NOMO-1 treated with dmso at 0.1 percent for 144 hours (cell line): ENCODE data around the gene CBX7.

Experiments used
- DNase-seq: peaks from one replicate; lab custom pipeline; 2025; ENCODE audit not compliant: unreplicated experiment; lab: John Stamatoyannopoulos, UW

The CBX7 gene

DNA sequence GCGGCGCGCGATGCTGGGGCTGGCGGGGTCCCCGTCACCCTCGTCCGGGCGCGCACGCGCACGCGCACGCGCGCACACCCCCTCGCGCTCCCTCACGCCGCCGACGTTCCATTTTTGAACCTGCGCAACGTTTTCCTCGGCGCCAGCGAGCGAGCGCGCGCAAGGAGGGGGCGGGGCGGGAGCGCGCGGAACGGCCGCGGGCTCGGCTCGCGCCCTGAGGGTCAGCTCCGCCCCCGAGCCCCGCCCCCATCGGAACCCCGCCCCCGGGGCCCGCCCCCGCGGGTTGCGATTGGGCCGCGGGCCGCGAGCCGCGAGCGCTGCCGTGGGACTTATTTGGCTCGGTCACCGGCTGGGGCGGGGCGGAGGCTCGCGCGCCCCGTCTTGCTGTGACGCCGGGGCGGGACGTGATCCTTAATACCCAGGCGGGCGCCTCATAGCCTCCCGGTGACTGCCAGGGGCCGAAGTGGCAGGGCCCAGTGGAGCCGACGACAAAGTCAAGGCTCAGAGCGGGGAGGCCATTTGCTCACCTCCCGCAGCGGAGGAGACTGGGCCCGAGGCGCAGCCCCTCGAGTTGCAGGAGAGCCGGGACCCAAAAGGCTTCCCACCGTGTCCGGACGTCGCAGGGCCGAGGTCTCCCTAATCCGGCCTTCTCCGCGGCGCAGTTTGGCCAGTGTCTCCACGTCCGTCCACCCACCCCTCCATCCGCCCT, at the start of gene CBX7:
Gene CBX7, minus strand, starts transcription at position 170 of the 709 bp plus-strand sequence. CDS start 236 bp downstream, outside the sequence.
- DNase-seq, result peak; percentile 66

- DNase-seq, result no peak
These were observed 45.1 kb upstream of the CBX7 start for GRCh38 chr22:39197578-39197977.

- DNase-seq, result no peak
These were observed 41.6 kb upstream of the CBX7 start for GRCh38 chr22:39194098-39194497.

DNA sequence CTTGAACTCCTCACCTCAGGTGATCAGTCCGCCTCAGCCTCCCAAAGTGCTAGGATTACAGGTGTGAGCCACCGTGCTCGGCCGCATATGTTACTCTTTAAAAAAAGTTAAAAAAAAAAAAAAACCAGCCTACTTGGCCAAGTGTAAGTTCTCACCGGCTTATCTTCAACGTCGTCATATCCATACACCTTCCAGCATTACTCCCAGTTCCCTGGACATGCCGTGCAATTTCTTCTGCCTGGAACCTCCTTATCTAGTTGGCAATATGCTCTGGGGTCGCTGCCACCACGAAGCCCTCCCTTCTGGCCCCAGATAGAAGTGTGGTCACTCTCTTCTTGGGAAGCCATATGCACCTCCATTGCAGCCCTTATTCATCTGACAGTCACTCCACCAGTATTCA, 36.3 kb upstream of the CBX7 start:
- no peak for DNase-seq

GRCh38 chr22:39185601-39186012, 33.1 kb upstream of the CBX7 start:
- no peak for DNase-seq

DNA sequence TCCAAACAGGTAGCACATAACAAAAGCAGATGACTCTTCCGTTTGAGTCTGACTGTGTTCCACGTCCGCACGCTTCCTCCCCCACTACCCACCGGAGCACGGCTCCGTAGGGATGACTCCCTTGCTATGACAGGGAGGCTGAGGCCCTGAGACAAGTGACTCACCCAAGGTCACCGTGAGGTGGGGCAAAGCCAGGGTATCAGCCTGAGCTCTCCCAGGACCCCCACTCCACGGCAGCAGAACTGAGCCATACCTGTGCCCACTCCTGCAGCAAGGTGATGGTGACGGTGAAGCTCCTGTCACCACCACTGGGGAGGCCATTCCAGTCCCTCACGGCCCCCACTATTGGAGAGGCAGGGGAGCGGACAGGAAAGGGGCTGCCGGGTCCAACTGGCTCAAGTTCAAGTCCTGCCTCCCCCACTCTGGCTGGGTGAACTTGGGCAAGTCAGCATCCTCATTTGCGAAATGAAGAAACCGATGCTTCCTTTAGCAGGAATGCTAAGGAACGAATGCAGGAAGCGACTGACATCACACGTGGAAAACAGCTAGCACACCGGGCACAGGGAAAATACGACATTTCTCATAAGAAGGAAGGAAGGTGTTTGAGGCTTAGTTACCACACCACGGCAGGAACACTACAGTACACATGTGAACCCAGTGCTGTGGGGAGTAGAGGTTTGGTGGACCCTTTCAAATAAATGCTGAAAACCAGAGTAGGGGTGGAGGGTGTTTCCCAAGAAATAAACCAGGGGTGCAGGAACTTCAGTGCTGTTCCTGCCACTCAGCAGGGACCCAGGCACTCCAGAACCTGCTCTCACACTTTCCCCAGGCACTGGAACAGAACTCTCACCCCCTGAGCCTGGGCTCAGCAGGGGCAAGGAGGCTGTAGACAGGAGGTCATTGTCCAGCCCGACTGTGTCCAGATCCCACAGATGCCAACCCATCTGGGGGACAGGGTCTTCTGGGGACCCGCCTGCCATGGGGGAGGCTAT, 32.4 kb upstream of the CBX7 start:
- no peak for DNase-seq

- no peak for DNase-seq
These were observed 31.6 kb upstream of the CBX7 start for GRCh38 chr22:39183991-39184585.

GRCh38 chr22:39182478-39183030, 30.1 kb upstream of the CBX7 start:
- no peak for DNase-seq

DNA sequence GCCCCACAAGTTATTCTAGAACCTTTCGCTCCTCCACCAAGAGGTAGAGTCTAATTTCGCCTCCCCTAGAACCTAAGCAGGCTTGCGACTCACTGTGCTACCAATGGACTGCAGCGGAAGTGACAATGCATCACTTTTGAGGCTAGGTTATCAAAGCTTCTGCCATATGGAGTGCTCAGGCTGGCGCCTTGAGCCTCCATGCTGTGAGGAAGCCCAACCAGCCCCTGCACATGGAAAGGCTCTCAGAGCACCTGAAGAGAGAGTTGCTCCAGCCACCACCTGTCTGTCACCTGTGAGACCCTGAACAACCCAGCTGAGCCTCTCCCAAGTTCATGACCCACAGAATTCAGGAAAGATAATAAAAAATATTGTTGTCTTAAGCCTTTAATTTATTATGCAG, 29.3 kb upstream of the CBX7 start:
- no peak for DNase-seq

GRCh38 chr22:39181356-39181755, 28.9 kb upstream of the CBX7 start:
- DNase-seq, result no peak

GRCh38 chr22:39179841-39180335, 27.4 kb upstream of the CBX7 start:
- no peak for DNase-seq

DNA sequence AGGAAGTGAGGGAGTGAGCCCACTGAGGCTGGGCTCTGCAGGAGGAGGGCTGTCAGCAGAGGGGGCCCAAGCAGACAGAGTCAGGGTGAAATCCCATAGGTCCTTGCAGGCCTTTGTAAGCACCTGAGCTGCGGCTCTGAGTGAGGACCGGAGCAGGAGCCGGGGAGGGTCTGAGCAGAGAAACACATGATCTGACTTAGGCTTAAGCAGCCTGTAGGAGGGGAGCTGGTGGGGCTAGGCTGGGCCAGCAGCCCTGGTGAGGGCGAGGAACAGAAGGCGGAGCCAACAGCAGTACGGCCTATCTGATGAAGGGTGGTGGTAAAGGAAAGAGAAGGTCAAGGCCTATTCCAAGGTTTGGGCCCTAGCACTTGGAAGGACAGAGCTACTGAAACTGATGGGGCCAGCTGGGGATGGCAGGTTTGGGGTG, 26.9 kb upstream of the CBX7 start:
- DNase-seq, result no peak

DNA sequence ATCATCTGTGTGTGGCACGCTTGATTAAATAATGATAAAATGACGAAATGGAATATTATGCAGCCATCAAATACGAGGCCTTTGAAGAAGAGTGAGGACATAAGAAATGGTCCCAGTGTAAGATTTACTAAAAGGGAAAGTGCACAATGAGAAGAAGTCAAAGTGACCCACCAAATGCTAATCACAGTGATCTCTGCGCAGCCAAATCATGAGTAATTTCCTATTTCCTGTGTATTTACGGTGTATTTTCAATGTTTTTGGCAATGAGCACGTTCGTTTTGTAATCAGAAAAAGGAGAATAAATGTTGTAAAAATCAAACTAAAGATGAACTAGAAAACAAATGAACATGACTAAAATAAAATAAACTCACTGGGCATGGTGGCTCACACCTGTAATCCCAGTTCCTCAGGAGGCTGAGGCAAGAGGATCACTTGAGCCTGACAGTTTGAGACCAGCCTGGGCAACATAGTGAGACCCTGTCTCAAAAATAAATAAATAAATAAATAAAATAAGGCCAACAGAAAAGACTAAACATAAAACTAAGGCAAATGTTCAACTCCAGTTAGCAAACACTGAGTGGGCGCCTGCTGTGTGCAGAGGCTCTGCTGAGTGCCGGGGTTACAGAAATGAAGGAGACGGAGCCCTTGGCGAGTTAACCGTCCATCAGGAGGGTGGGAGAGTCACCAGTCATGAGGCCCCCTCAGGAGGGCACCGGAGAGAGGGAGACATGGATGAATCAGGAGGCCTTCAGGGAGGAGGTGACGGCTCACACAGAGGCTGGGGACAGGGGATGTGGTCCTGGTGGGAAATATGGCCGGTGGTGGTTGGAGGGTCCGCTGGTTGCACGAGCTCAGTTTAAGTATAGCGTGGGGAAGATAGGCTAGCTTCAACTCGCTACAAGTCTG, 26.0 kb upstream of the CBX7 start:
- no peak for DNase-seq

GRCh38 chr22:39177791-39178190, 25.3 kb upstream of the CBX7 start:
- DNase-seq, result no peak

DNA sequence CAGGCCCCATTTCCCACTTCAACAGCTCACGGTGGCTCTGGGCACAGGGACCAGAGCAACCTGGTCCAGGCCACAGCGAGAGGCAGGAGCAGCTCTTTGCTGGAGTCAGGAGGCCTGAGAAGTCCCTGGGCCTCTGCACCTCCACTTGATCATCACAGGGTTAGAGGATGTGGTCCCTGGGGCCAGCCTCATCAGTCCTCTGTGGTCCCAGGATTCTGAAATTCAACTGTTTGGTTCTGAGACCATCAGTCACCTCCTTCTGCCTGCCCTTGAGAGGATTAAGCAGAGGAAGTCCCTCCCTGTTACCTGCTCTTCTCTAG, 24.9 kb upstream of the CBX7 start:
- DNase-seq, result no peak

GRCh38 chr22:39176714-39177455, 24.4 kb upstream of the CBX7 start:
- DNase-seq, result no peak

DNA sequence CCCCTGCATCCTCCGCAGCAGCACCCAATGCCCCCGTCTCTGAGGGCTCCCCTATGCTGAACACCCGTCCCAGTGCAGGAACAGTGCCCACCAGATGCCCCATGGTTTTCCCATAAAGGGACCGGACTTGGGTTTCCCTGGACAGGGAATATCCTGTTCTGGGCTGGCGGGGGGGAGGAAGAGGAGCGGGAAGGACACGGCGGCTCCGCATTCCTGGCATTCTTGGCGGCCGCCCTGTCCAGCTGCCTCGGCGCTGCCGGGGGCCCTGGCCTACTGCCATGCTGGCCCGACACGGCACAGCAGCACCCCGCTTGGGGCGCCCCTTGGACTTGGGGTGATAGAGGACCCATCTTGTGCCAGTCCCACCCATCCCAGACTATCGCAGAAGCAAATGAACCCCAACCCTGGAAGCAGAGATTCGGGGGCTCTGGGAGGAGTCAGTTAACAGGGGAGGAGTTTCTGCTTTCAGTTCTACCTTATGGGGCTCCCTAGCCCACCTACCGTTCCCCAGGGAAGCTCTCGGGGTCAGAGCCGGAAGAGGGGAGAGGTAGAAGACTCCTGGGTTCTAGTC, 23.7 kb upstream of the CBX7 start:
- DNase-seq, result no peak

DNA sequence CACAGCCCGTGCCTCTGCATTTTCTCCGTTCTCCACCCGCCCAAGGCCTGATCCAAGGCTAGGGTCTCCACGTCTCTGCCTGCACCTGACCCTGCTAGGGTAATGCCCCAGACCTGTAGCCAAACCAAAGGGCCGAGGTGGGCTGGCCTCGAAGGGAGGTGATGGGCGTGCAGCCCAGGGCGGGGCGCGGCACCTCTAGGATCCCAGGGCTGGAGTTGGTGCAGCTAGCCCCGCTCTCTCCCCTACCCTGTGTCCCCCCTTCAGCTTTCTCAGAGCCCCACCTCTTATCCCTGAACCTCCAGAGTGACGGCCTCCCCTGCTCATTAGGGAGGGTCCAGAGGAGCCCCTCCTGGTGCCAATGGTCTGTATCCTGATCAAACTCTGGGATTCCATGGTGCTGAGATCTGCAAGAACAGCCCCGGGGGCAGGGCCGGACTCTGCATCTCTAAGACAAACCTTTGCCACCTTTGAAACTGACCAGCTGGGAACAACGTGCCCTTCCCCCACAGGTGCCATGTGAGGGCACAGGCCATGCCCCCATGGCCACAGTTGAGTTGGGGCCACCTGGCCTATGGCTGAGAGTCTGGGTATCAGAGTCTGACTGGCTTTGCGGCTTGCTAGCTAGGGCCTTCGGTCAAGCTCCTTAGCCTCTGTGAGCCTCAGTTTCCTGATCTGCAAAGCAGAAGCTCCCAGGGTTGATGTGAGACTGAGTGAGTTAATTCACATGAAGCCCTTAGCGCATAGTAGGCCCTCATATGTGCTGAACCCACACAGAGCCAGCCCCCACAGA, 23.1 kb upstream of the CBX7 start:
- DNase-seq, result no peak
